GM18502 (cell line): ENCODE data around the gene CNIH3.
"Not testable (repeated sequence)": the region's sequence is repeated elsewhere in the genome, so short reads cannot be mapped to it uniquely, and the experiment has no call there.

ENCODE experiments used
- ATAC-seq: cut with Tn5 transposase; IDR thresholded peaks from one replicate; pipeline ENCODE4 v1.9.1; 2021; ENCODE audit warnings: mild to moderate bottlenecking; ENCODE audit not compliant: unreplicated experiment, poor library complexity

The CNIH3 gene

GRCh38 chr1:224683936-224684335, 67.8 kb downstream of the CNIH3 start:
- no peak for ATAC-seq

DNA sequence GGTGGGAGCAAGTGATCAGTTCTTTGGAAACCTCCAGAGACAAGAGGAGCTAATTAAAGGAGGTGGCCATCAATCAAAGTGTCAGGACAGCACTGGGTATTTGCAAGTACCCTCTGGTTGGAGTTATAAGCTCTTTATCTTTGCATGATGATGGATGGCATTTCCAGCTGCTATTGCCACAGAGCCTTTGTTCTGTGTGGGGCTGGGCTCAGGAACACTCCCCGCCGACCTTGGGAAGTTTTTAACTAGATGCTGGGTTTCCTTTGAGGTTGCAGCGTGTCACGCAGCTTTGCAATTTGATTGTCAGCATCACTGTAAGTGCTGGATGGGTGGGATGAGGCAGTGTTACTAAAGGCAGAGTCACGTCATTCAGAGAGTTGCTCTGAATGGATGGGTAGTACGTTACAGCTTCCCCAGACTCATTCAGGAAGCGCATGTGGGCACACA, 68.9 kb downstream of the CNIH3 start:
- ATAC-seq, result no peak

GRCh38 chr1:224686140-224686539, 70.0 kb downstream of the CNIH3 start:
- not testable (repeated sequence) for ATAC-seq

GRCh38 chr1:224687465-224687864, 71.3 kb downstream of the CNIH3 start:
- no peak for ATAC-seq

- no peak for ATAC-seq
Measured at GRCh38 chr1:224689374-224689773, 73.3 kb downstream of the CNIH3 start.

DNA sequence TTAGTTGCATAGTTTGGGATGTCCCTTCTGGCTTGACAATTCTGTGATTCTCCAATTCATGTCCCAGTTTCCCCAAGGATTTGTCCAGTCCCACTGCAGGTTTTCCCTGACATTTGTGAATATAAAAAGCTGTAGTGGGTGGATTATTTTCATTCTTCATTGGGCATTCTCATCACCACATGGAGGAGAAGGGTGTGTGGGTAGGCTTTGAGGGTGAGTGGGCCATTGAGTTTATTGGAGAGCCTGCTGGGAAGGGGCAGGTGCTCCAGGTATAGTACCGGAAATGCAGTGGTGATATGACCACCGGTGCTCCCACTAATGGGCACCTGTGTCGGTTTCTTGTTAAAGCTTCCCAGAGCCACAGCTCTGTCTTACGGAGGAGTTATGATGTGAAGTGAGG, 74.5 kb downstream of the CNIH3 start:
- no peak for ATAC-seq

DNA sequence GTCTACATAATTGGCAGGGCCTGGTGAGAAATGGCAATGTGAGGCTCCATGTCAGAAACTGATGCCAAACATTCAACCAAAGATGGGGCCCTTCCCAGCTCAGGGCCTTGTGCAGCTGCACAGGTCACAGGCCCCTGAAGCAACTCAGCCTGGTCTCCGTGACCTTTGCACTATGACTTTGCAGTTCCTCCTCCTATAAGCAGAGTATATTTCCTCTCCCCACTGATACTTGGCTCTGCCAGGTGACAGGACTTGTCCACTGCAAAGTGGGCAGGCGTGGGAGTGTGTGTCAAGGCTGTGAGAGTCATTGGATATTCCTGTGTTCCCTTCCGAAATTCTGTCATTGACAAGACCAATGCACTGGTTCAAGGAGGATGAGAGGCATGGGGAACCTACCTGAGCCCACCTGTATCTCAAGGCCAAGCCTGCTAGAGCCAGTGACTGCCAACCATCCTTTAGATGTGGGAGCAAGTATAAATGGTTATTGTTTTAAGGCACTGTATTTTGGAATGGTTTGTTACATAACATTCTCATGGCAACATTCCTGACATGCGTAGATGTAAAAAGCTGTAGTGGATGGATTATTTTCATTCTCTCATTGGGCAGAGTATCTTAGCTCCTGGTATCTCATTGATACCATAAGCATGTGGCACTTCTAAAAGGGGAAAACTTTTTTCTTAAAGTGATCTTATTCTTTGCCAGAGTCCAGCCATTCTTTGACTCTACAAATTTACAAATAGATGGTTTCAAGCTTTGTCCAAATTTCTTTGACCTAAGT, 75.2 kb downstream of the CNIH3 start:
- no peak for ATAC-seq

GRCh38 chr1:224694969-224695368, 78.9 kb downstream of the CNIH3 start:
- no peak for ATAC-seq

DNA sequence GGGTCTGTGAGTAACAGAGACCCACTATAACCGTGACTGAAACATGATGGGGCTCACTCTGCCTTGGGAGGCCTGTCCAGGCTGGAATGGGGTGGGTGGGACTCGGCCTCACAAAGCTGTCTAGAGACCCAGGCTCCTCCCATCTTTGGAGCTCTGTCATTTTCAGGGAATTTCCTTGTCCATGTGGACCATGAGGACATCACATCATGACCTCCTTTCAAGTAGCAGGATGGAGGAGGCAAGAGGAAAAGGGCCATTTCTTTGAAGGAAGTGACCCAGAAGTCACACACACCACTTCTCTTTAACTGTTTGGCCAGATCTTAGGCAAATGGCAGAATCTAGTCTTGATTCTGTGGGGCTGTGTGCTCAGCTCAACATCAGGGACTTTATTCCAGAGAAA, 79.9 kb downstream of the CNIH3 start:
- no peak for ATAC-seq

- ATAC-seq, result no peak
Measured at GRCh38 chr1:224696891-224697765, 81.0 kb downstream of the CNIH3 start.

GRCh38 chr1:224698015-224698451, 81.9 kb downstream of the CNIH3 start:
- no peak for ATAC-seq

GRCh38 chr1:224700918-224701531, 84.9 kb downstream of the CNIH3 start:
- ATAC-seq, result peak; percentile 83

DNA sequence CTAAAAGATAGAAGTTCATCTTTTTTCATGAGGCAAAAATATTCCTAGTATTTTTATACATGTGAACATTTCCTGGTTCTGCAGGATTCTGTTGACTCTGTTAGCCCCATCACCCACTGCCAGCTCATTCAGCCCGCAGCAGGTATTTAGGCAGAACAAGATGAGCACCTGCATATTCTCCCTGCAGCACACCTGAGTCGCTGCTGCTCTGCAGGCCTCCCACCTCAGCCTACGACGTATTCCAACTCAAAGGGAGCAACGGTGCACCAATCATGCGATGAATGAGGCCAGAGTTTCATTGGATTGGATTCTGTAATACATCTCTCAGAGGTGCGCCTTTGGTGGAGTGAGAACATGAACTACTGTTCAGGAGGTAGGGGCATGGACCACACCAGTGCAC, 87.6 kb downstream of the CNIH3 start:
- ATAC-seq, result no peak

DNA sequence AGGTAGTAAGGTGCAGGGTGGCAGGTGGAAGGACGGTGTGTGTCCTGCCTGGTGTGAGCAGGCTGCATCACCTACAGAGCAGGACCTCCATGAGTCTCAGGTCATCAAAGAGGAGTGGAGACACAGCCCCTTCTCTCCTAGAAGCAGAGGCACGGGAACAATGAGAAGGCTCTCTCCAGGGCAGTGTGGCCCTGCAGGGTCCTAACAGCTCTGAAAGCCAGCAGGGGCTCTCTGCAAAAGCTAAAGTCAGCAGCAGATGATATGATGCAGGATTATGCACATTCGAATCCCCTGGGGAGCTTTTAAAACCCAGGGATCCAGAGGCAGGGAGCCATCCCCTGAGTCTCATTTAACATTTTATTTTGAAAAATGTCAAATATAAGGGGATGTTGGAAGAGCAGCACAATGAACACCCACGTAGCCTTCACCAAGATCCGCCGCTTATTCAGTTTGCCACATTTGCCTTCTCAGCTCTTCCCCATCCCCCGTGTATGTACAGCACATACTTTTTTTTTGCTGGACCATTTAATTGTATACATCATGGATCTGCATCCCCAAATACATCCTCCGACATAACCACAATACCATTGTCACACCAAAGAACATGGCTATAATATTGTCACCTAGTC, 88.1 kb downstream of the CNIH3 start:
- ATAC-seq, result no peak

- ATAC-seq, result no peak
Measured at GRCh38 chr1:224705578-224705977, 89.5 kb downstream of the CNIH3 start.

DNA sequence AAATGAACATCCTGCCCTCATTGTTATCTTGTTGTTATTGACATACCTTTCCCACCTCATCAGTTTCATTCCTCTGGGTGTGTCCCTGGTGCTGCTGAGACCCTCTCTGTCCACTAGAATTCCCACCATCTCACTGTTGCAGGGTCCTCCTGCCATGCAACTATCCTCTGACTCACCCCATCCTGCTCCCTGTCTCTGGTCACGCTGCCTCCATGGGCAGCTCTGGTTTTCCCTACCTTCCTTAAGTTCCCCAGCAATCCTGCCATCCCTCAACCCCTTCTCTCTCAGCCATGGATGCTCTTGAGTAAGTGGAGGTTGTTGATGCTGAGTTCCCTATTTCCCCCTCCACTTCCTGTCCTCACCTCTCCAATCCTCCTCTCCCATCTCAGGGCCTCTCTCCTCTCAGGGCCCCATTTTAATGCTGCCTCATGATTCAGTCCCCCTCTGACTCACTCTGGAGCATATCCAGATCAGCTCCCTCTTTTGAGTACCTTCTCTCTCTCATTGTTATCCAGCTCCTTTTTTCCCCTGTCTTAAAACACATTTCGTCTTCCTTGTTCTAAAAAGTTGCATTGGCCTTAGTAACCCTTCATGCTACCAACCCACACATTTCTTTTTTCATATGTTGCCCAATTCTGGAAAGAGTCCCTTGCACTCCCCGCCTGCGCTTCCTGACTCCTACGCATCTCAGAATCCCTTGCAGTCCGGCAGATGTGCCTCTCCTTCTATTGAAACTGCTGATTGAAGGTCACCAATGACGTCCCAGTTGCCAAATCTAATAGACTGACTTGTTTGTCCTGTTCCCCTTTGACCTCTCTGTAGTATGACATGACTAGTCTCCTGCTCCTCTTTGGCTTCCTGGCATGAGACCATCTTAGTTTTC, 92.0 kb downstream of the CNIH3 start:
- ATAC-seq, result no peak

DNA sequence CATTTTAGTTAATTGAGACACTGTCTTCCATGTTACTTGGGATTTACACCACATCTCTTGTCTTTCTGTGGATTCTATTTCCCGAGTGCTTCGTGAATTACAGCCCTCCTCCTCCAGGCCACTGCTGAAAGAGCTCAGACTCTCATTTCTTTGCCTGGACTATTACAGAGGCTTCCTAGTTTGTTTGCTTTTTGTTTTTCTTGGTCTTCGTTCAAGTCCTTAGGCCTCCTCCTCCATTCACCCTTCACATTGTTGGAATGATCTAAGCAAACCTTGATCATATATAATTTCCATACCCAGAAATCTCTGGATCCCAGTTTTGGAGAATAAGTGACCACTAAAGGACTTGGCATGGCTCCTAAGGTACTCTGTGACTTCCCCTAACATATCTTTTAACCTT, 94.1 kb downstream of the CNIH3 start:
- no peak for ATAC-seq

GRCh38 chr1:224711231-224711756, 95.2 kb downstream of the CNIH3 start:
- not testable (repeated sequence) for ATAC-seq

GRCh38 chr1:224711876-224712275, 95.8 kb downstream of the CNIH3 start:
- no peak for ATAC-seq
